ENCODE results near the gene TEDC2. TPM values are rescaled to one million over a fixed set of nuclear protein-coding genes. Genes with fewer than 3 reads are reported as not detected.
A peak's percentile ranks its signal among the peaks of the same experiment; 100 is the strongest.

The TEDC2 gene
- total RNA-seq, 2 experiments from 2014 or later: 48.0 to 110 TPM

DNA sequence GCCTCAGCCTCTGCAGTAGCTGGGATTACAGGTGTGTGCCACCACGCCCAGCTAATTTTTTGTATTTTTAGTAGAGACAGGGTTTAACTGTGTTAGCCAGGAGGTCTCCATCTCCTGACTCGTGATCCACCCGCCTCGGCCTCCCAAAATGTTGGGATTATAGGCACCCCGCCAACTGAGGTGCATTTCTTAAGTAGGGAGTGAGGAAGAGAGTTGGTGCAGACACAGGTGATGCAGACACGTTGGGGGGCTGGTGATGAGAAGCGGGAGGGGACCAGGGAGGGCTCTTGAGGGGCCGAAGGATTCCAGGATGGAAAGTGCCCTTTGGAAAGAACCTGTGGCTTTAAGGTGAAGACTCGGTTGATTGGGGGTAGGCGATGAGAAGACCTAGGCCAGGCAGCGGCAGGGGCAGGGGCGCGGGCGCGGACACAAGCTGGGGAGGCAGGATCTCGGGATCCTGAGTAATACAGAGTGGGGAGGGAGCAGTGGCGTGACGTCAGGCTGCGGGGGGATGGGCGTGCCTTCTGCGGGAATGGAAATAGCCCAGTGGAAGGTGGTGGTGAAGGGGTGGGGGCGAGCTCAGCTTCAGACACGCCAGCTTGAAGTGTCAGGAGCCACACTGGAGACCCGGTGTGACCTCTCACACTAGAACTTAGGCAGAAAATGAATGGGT is 51.4 kb downstream of the TEDC2 start:
- Histone ChIP-seq H3K27ac (ENCODE audit: low read depth, low read length, poor library complexity, severe bottlenecking) (no peak overlapping the region), H3K36me3 (ENCODE audit: insufficient read depth, low read length) (peaks cover 2% of the 10 kb centered on the region; the same call in 1 of the 2 replicates), H3K4me3 (ENCODE audit: low read depth, low read length, poor library complexity, severe bottlenecking) (no peak overlapping the region), H3K4me1 (ENCODE audit: insufficient read depth, low read length, poor library complexity, severe bottlenecking) (peaks cover 59% of the 10 kb centered on the region), H4K20me1 (ENCODE audit: insufficient read depth, low read length) (peaks cover 9% of the 10 kb centered on the region), H3K4me2 (ENCODE audit: low read length) (no peak overlapping the region), H2AFZ (ENCODE audit: low read length) (no peak overlapping the region), H3K9me3 (ENCODE audit: low read length) (no peaks in the 10 kb centered on the region), H3K9me2 (ENCODE audit: insufficient read depth, low read length) (no peaks in the 10 kb centered on the region), H3K79me2 (ENCODE audit: insufficient read depth, low read depth, low read length) (peaks cover 24% of the 10 kb centered on the region)
- intact Hi-C loops (cut with micrococcal nuclease; ENCODE audit: unreplicated experiment): loop anchor here (5.0 kb wide), 1 partner anchor 169 kb away; the partner anchor contains the start of gene ABCA3
- TF ChIP-seq, protein P1, sequence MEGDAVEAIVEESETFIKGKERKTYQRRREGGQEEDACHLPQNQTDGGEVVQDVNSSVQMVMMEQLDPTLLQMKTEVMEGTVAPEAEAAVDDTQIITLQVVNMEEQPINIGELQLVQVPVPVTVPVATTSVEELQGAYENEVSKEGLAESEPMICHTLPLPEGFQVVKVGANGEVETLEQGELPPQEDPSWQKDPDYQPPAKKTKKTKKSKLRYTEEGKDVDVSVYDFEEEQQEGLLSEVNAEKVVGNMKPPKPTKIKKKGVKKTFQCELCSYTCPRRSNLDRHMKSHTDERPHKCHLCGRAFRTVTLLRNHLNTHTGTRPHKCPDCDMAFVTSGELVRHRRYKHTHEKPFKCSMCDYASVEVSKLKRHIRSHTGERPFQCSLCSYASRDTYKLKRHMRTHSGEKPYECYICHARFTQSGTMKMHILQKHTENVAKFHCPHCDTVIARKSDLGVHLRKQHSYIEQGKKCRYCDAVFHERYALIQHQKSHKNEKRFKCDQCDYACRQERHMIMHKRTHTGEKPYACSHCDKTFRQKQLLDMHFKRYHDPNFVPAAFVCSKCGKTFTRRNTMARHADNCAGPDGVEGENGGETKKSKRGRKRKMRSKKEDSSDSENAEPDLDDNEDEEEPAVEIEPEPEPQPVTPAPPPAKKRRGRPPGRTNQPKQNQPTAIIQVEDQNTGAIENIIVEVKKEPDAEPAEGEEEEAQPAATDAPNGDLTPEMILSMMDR (conservative IDR thresholded peaks at IDR 0.05; ENCODE audit: low read length): no peak
- TF ChIP-seq EZH2phosphoT487 (IDR thresholded peaks at IDR 0.05; ENCODE audit: borderline replicate concordance, low read depth, low read length): no peak
- no TSS peak for BruUV-seq (replicated peaks)
- ChIA-PET POLR2A (no interaction called here), CTCF (ENCODE audit: unreplicated experiment) (no interaction called here)
- no peak for DNase-seq (ENCODE audit: low spot score)

DNA sequence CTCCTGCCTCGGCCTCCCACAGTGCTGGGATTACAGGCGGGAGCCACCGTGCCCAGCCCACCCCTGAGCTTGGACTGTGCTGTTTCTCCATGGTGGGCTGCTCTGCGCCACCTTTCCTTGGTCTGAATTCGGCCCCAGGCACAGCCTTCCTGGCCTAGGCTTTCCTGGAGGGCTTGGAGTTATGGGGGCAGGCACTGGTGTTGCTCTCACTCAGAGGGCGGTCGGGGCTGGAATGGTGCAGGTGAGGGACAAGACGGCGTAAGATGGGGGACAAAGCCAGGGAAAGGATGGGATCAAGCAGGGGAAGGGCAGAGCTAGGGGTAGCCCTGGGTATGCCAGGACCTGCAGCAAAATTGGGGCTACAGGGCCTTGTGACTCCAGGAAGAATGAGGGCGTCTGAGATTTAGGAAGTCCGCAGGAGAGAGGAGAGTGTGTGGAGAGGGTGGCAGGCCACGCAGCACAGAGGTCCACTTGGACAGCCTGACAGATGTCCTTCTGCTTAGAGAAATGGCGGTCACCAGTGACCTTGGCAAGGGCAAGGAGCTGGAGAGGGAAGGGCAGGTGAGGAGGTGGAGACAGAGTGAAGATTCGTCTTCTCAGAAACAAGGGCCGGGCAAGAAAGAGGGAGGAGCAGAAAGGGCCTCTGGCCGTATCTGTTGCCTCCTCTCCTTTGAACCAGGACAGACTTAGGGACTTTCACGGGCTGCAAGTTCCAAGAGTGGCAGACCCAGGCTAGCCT is 52.3 kb downstream of the TEDC2 start:
- no peak for TF ChIP-seq EZH2phosphoT487 (IDR thresholded peaks at IDR 0.05; ENCODE audit: borderline replicate concordance, low read depth, low read length)
- TF ChIP-seq, protein P1 (conservative IDR thresholded peaks at IDR 0.05; ENCODE audit: low read length): no peak
- Histone ChIP-seq H3K79me2 (ENCODE audit: insufficient read depth, low read depth, low read length) (peaks cover 33% of the 10 kb centered on the region), H3K9me3 (ENCODE audit: low read length) (no peaks in the 10 kb centered on the region), H2AFZ (ENCODE audit: low read length) (no peak overlapping the region), H3K36me3 (ENCODE audit: insufficient read depth, low read length) (peaks cover 6% of the 10 kb centered on the region; the same call in 1 of the 2 replicates), H3K9me2 (ENCODE audit: insufficient read depth, low read length) (no peaks in the 10 kb centered on the region), H3K27ac (ENCODE audit: low read depth, low read length, poor library complexity, severe bottlenecking) (peak overlapping the region; percentile 80), H3K4me2 (ENCODE audit: low read length) (peak overlapping the region; percentile 92), H3K4me3 (ENCODE audit: low read depth, low read length, poor library complexity, severe bottlenecking) (no peak overlapping the region), H3K4me1 (ENCODE audit: insufficient read depth, low read length, poor library complexity, severe bottlenecking) (peaks cover 59% of the 10 kb centered on the region), H4K20me1 (ENCODE audit: insufficient read depth, low read length) (peaks cover 9% of the 10 kb centered on the region)
- POLR2A ChIA-PET: no interaction called here
- CTCF ChIA-PET (ENCODE audit: unreplicated experiment): no interaction called here
- intact Hi-C loops (cut with micrococcal nuclease; ENCODE audit: unreplicated experiment): loop anchor here (2.0 to 5.0 kb wide), 2 partner anchors 21 to 170 kb away; partner anchors contain the start of gene ABCA3
- no peak for DNase-seq (ENCODE audit: low spot score)
- BruUV-seq (replicated peaks): no TSS peak
